G401 (cell line): ENCODE results near the gene KLC3. TPM values are rescaled to one million over a fixed set of nuclear protein-coding genes. Genes with fewer than 3 reads are reported as not detected.

Source experiments
- DNase-seq: peaks from one replicate; pipeline ENCODE4 v3.0.0-alpha.2; 2015; ENCODE audit warnings: low spot score
- in situ Hi-C: cut with HindIII; loops from 2 replicates; pipeline ENCODE4 v1.10.0; 2016; ENCODE audit warnings: low sequenced_read_pairs, mixed read lengths
- total RNA-seq: library from RNA; depleted of rRNA; stranded (reverse); fragments of >200 nt; shearing (Covaris generic); gene quantifications from 2 replicates; pipeline ENCODE4 v1.2.3, GENCODE V29; 2014

The KLC3 gene
- total RNA-seq, 1 experiment from 2014 or later = 9.7 TPM

DNA sequence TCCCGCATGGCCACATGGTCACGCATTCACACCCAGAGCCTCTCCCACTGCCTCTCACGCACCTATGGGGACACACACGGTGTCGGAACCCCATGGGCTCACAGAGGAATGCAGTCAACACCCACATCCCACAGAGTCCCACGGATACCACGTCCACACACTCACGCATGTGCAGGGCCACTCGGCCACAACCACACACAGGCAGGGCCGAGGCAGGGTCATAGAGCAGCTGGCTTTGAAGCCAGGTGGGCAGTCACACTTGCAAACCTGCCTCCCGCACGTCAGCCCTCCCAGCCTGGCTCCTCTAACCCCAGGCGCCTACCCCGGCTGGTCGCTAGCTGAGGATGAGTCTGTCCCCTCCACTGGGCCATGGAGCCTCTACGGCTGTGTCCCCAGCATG lies 21.7 kb downstream of the KLC3 start:
- DNase-seq = no peak
- in situ Hi-C loops = no loop called here

DNA sequence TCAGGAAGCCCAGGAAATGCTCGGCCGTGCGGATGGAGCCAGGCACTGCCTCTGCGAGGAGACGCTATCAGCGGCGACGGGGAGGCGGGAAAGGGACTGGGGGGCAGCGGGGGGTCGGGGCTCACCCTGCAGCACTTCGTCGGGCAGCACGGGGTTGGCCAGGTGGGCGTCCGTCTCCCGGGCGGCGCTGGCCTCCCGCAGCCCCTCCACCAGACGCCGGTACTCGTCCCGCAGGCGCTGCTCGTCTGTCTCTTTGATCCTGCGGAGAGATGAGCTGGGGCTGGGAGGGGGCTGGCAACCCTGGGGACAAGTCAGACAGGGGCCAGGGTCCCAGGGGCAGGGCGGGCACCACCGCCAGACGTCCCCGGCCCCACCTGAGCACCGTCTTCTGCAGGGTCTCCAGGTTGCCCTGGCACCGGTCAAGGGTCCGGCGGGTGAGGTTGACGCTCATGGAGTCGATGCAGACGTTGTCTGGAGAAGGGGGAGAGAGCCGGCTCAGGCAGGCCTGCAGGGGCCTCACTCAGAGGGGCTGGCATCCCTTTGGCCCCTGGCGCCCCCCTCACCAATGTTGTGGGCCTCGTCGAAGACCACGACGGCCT lies 23.4 kb downstream of the KLC3 start:
- DNase-seq = no peak
- in situ Hi-C loops = no loop called here

DNA sequence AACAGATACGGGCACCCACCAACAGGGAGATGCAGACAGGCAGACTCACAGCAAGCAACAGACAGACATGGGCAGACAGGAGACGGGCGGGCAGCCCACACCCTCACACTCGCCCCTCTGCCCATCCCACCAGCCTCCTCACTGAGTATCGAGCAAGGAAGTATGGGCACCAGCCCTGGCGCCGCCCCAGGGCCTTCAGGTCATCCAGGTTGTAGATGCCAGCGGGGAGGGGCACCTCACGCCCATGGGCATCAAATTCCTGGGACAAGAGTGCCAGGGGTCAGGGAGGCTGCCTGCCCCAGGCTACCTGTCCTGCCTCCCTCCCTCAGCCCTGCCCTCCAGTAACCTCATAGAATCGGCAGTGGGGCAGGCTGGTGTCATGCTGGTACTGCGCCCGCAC lies 24.1 kb downstream of the KLC3 start:
- in situ Hi-C loops = no loop called here
- no peak for DNase-seq

DNA sequence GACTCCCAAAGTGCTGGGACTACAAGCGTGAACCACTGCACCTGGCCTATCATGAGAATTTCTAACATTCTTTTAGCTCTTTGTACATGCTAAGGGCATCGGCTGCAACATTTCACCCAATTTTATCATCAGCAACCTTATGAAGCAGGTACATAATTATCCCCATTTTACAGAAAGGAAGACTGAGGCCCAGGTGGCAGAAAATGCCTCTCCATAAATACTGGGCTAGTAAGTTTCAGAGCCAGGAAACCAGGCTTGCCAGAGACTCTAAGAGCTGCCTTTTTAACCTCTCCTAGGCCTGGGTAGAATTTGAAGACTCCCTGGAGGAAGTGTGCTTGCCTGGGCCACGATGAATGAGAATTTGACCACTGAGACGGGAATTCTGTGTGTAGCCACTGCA lies 27.6 kb downstream of the KLC3 start:
- no peak for DNase-seq
- in situ Hi-C loops = no loop called here

DNA sequence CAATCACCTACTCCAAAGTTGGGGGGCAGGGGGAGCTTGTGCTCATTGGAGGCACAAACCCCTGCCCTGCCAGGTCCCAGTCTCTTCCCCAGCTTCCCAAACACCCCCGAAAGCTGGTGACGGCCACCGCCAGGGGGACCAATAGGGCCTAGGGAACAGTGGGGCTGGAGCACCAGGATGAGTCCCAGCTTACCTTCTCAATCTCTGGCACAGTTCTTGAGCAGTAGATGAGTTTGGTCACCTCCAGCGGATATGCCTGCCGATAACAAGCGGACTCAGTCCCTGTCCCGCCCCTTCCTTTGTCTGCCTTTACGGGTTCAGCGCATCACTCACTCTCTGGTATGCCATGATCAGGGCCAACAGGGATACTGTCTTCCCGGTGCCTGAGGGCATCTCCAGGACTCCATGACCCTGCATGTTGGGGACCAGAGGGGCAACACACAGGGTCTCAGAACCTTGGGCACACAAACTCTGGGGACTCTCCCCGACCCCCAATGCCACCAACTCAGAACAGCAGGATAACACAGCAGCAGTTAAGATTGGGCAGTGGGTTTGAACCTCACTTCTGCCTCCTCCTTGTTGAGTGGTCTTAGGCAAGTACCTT lies 28.3 kb downstream of the KLC3 start:
- in situ Hi-C loops = no loop called here
- DNase-seq = no peak

DNA sequence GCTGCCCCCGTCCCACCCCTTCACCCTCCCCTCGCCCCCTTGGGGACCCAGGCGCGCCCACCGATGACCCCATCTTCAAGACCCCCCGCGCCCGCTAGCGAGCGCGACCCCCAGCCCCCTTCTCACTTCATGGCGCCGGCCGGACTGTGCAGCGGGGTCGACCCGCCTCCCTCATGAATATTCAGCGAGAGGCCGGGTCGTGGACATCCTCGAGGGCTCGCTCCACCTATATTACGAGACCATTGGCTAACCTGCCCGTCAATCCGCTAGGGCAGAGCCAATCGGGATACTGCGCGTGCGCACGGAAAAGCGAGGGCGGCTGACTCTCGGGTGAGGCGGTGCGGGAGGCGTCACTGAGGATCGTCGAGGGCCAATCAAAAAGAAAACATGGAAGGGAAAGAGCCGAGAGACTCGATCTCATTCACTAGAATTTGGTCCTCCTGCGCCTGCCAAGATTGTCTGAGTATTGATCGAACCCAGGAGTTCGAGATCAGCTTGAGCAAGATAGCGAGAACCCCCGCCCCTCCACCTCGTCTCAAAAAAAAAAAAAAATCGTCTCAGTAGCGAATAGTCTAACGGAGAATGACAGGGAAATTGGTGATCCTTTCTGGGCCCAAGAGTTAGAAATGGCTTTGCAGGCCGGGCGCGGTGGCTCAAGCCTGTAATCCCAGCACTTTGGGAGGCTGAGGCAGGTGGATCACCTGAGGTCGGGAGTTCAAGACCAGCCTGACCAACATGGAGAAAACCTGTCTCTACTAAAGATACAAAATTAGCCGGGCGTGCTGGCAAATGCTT lies 30.1 kb downstream of the KLC3 start, which contains the start of gene ERCC2:
Gene ERCC2 (minus strand): TSS at position 164 of the 795 bp plus-strand sequence. CDS start 33 bp downstream, at position 131.
- in situ Hi-C loops = no loop called here

DNA sequence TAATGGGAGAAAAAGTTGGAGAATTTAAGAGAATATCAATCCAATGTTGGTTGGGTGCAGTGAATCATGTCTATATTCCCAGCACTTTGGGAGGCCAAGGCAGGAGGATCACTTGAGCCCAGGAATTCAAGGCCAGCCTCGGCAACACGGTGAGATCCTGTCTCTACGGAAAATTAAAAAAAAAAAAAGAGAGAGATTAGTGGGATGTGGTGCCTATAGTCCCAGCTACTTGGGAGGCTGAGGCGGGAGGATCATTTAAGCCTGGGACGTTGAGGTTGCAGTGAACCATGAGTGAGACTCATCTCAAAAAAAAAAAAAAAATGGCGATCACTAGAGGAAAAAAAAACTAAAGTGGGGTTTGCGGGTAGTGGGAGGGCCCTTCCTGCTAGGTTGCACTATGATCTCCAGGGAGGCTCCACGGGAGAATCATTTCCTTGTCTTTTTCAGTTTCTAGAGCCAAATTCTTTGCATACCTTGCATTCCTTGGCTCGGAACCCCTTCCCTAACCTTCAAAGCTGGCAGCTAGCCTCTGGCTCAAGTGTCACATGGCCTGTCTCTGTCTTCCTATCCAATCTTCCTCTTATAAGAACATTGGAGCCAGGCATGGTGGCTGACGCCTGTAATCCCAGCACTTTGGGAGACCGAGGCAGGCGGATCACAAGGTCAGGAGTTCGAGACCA lies 35.6 kb downstream of the KLC3 start:
- DNase-seq = no peak
- in situ Hi-C loops = no loop called here

More for the DNA sequence above, 30.1 kb downstream of the KLC3 start, which contains the start of gene ERCC2:
- peak; percentile 98 for DNase-seq

DNA sequence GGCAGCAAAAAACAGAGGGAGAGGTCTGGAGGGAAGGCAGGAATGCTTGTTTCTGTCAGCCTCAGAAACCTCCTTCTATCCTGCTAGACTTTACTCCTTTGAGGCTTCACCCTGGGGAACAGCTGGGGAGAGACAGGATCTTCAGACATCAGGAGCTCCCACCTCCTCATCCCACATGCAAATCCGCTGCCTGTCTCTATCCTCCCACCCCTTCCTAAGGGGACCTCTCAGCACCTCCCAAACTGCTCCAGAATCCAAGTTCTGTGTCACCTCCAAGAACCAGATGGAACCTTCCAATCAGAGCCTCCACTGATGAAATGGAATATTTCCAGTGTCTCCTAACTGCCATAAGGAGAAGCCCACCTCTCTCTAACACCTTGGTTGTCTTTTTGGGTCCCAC lies 39.6 kb downstream of the KLC3 start:
- in situ Hi-C loops = no loop called here
- no peak for DNase-seq

DNA sequence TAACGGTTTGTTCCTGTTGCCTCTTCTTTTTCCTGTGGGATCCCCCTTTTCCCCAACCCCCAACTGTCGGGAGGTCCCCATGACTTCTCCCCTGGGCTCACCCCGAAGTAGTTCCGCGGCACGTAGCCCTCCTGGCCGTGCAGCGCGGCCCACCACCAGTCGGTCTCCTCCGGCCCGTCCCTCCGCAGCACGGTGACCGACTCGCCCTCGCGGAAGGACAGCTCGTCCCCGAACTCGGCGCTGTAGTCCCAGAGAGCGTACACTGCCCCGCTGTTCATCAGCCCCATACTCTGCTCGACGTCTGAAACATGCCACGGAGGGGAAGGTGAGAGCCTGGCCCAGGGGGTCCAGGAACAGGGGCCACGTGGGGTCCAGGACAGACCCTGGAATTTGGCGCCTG lies 41.9 kb downstream of the KLC3 start:
- DNase-seq = no peak
- in situ Hi-C loops = no loop called here

DNA sequence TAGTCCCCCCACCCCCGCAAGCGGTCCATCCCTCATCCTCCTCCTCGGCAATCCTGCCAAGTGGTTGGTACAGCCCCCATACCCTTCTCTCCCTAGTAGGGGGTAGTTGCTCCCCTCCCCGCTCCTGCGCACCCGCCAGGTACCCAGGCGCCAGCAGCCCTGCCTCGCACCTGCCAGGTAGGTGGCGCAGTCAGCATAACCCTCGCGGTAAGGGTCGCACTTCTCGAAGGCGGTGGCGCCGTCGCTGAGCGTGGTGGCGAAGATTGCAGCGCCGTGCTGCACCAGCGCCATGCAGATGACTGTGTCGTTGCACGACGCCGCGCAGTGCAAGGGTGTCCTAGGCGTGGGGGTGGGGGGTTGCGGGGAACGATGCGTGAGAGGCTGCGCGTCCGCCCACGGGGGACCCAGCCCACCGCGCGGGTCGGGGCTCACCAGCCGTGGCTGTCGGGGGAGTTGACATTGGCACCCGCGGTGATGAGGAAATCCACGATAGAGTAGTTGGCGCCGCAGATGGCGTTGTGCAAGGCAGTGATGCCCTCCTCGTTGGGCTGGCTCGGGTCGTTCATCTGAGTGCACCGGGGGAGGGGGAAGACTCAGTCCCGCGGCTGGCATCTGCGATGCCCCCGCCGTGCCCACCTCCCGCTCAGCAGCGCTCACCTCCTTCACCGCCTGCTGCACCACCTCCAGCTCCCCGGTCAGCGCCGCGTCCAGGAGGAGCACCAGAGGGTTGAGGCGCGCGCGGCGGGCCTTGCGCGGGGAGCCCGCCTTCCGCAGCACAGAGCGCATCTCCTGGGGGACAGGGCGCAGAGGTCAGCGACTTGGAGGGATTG lies 45.1 kb downstream of the KLC3 start:
- in situ Hi-C loops = no loop called here
- no peak for DNase-seq

DNA sequence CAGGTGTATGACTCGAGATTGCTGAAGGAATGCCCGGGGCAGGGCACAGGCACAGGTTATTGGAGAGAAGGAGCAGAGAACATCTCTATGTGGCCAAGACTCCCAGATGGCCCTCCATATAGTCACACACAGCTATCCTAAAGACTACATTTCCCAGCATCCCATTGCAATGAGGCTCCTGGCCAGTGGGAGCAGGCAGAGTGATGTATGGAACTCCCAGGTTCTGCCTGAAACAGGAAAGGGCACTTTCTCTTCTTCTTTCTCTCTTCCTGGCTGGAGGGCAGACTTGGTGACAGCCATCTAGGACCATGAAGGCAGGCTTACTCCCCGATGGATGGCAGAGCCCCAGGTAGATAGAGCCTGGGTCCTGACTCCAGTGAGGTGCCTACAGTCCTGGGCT lies 50.8 kb downstream of the KLC3 start:
- in situ Hi-C loops = no loop called here
- DNase-seq = no peak

DNA sequence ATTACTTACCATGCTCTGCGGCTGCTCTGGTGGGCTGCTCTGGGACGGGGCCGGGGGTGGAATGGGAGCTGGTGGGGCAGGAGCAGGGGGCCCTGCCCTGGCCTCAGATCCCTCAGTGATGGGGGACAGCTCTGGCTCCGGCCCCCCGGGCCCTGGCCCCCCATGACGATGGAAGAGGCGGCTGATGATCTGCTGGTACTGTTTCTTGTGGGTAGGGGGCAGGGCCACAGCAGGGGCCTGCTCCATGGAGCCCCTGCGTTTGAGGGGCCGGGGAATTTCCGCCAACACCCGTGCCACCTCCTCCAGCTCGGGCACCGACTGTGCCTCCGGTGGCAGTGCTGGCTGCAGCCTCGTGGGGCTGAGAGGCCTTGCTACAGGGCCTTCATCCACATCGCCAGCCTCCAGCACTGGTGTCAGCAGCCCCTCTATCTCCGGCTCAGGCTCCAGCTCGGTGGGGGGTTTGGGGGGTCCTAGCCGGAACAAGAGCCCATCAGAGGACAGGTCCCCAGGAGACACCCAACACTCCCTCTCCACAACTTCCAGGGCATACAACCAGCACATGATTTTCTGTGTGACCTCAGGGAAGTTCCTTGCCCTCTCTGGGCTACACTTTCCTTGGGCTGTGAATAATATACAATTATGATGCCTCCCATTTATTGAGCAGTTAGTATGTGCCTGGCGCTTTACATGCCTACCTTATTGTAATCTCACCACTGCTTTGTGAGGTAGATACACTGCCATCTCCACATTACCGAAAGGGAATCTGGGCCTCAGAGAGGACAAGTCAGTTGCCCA lies 51.5 kb downstream of the KLC3 start:
- in situ Hi-C loops = no loop called here
- no peak for DNase-seq

DNA sequence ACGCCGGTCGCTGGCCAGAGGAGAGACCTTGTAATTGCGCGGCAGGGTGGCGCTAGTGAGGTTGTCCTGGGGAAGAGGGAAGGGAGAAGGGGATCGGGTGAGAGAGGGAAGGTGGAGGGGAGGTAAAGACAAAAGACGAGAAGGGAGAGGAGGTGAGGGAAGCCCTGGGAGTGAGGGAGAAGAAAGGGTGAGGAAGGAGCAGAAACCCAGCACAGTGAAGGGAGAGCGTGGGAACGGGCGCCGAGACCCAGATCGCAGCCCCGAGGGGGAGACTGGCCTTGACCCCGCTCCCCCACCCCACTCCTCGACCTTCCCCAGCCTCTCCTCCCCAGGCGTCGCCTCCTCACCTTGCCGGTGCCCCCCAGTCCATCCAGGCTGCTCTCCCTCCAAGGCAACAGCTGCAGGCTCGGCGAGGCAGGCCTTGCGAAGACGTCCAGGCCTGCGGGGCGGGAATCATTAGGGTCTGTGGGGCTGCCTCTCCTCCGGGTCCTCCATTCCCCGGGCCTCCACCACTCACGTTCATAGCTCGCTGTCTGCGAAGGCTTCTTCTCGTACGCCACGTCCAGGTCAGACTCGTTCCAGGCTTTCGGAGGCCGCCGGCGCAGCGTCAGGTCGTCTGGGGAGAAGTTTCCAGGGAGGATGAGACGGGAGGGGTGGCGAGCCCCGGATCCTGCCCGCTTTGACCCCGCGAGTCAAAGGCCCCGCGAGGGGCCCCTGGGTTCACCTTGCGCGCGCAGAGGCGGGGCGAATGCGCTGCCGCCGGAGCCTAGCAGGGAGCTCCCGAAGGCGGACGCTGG lies 55.5 kb downstream of the KLC3 start:
- in situ Hi-C loops = no loop called here
- DNase-seq = no peak

DNA sequence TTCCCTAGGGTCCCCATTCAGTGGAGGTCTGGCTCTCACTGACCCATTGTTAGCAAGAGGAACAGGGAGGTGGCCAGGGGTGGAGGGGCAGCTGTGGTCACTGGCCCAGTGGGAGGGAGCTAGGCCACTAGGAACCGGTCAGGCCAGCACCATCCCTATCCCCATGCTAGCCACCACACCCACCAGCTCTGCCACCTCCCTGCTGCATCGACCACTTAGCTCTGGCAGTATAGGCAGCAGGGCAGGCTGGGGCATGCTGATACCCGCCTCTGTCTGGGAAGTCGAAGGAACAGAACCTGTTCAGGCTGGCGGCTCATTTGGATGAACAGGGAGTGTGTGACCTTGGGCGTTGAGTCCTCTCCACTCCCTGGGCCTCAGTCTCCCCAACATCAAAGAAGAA lies 59.6 kb downstream of the KLC3 start:
- DNase-seq = no peak
- in situ Hi-C loops = no loop called here
